ENCODE results near the gene COL8A1.

DNA sequence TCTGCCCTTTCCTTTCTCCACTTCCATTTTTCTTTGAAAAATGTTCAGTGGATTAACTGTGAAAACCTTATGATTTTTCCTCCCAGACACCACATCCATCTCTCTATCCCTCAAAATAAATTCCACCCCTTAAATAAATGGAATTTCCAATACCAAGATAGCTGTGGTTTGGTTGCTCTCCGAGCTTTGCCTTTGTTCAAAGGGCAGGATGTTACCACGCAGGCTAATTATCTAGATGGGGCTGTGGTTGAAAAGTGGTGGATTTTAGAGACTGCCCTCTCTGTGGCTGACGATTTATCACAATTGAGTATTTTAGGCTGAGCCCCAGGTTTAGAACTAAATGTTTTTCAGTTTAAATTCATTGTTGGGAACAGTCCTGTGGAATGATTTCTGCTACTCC, 142.4 kb downstream of the COL8A1 start:
- TF ChIP-seq, protein P1, sequence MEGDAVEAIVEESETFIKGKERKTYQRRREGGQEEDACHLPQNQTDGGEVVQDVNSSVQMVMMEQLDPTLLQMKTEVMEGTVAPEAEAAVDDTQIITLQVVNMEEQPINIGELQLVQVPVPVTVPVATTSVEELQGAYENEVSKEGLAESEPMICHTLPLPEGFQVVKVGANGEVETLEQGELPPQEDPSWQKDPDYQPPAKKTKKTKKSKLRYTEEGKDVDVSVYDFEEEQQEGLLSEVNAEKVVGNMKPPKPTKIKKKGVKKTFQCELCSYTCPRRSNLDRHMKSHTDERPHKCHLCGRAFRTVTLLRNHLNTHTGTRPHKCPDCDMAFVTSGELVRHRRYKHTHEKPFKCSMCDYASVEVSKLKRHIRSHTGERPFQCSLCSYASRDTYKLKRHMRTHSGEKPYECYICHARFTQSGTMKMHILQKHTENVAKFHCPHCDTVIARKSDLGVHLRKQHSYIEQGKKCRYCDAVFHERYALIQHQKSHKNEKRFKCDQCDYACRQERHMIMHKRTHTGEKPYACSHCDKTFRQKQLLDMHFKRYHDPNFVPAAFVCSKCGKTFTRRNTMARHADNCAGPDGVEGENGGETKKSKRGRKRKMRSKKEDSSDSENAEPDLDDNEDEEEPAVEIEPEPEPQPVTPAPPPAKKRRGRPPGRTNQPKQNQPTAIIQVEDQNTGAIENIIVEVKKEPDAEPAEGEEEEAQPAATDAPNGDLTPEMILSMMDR (IDR thresholded peaks at IDR 0.05): no peak
- TF ChIP-seq SMAD3 (CRISPR knock-in tag; IDR thresholded peaks at IDR 0.05; ENCODE audit: borderline replicate concordance) (no peak), SP1 (CRISPR knock-in tag; conservative IDR thresholded peaks at IDR 0.05) (no peak), KAT7 (CRISPR knock-in tag; IDR thresholded peaks at IDR 0.05; ENCODE audit: borderline replicate concordance) (no peak), TP53 (CRISPR knock-in tag; IDR thresholded peaks at IDR 0.05) (no peak), ZNF317 (CRISPR knock-in tag; IDR thresholded peaks at IDR 0.05; ENCODE audit: borderline replicate concordance, low read depth) (no peak), NFYB (CRISPR knock-in tag; conservative IDR thresholded peaks at IDR 0.05; ENCODE audit: low read depth) (no peak)
- TF ChIP-seq, protein P2, sequence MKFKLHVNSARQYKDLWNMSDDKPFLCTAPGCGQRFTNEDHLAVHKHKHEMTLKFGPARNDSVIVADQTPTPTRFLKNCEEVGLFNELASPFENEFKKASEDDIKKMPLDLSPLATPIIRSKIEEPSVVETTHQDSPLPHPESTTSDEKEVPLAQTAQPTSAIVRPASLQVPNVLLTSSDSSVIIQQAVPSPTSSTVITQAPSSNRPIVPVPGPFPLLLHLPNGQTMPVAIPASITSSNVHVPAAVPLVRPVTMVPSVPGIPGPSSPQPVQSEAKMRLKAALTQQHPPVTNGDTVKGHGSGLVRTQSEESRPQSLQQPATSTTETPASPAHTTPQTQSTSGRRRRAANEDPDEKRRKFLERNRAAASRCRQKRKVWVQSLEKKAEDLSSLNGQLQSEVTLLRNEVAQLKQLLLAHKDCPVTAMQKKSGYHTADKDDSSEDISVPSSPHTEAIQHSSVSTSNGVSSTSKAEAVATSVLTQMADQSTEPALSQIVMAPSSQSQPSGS (CRISPR knock-in tag; IDR thresholded peaks at IDR 0.05; ENCODE audit: borderline replicate concordance, low read depth): no peak
- TF ChIP-seq, protein P3, sequence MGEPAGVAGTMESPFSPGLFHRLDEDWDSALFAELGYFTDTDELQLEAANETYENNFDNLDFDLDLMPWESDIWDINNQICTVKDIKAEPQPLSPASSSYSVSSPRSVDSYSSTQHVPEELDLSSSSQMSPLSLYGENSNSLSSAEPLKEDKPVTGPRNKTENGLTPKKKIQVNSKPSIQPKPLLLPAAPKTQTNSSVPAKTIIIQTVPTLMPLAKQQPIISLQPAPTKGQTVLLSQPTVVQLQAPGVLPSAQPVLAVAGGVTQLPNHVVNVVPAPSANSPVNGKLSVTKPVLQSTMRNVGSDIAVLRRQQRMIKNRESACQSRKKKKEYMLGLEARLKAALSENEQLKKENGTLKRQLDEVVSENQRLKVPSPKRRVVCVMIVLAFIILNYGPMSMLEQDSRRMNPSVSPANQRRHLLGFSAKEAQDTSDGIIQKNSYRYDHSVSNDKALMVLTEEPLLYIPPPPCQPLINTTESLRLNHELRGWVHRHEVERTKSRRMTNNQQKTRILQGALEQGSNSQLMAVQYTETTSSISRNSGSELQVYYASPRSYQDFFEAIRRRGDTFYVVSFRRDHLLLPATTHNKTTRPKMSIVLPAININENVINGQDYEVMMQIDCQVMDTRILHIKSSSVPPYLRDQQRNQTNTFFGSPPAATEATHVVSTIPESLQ (CRISPR knock-in tag; IDR thresholded peaks at IDR 0.05): no peak
- TF ChIP-seq, protein P4, sequence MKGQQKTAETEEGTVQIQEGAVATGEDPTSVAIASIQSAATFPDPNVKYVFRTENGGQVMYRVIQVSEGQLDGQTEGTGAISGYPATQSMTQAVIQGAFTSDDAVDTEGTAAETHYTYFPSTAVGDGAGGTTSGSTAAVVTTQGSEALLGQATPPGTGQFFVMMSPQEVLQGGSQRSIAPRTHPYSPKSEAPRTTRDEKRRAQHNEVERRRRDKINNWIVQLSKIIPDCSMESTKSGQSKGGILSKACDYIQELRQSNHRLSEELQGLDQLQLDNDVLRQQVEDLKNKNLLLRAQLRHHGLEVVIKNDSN (CRISPR knock-in tag; IDR thresholded peaks at IDR 0.05): no peak
- TF ChIP-seq, protein P5, sequence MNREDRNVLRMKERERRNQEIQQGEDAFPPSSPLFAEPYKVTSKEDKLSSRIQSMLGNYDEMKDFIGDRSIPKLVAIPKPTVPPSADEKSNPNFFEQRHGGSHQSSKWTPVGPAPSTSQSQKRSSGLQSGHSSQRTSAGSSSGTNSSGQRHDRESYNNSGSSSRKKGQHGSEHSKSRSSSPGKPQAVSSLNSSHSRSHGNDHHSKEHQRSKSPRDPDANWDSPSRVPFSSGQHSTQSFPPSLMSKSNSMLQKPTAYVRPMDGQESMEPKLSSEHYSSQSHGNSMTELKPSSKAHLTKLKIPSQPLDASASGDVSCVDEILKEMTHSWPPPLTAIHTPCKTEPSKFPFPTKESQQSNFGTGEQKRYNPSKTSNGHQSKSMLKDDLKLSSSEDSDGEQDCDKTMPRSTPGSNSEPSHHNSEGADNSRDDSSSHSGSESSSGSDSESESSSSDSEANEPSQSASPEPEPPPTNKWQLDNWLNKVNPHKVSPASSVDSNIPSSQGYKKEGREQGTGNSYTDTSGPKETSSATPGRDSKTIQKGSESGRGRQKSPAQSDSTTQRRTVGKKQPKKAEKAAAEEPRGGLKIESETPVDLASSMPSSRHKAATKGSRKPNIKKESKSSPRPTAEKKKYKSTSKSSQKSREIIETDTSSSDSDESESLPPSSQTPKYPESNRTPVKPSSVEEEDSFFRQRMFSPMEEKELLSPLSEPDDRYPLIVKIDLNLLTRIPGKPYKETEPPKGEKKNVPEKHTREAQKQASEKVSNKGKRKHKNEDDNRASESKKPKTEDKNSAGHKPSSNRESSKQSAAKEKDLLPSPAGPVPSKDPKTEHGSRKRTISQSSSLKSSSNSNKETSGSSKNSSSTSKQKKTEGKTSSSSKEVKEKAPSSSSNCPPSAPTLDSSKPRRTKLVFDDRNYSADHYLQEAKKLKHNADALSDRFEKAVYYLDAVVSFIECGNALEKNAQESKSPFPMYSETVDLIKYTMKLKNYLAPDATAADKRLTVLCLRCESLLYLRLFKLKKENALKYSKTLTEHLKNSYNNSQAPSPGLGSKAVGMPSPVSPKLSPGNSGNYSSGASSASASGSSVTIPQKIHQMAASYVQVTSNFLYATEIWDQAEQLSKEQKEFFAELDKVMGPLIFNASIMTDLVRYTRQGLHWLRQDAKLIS (CRISPR knock-in tag; IDR thresholded peaks at IDR 0.05; ENCODE audit: borderline replicate concordance): no peak
- TF ChIP-seq, protein P6, sequence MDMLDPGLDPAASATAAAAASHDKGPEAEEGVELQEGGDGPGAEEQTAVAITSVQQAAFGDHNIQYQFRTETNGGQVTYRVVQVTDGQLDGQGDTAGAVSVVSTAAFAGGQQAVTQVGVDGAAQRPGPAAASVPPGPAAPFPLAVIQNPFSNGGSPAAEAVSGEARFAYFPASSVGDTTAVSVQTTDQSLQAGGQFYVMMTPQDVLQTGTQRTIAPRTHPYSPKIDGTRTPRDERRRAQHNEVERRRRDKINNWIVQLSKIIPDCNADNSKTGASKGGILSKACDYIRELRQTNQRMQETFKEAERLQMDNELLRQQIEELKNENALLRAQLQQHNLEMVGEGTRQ (CRISPR knock-in tag; IDR thresholded peaks at IDR 0.05): no peak
- TF ChIP-seq, protein P7, sequence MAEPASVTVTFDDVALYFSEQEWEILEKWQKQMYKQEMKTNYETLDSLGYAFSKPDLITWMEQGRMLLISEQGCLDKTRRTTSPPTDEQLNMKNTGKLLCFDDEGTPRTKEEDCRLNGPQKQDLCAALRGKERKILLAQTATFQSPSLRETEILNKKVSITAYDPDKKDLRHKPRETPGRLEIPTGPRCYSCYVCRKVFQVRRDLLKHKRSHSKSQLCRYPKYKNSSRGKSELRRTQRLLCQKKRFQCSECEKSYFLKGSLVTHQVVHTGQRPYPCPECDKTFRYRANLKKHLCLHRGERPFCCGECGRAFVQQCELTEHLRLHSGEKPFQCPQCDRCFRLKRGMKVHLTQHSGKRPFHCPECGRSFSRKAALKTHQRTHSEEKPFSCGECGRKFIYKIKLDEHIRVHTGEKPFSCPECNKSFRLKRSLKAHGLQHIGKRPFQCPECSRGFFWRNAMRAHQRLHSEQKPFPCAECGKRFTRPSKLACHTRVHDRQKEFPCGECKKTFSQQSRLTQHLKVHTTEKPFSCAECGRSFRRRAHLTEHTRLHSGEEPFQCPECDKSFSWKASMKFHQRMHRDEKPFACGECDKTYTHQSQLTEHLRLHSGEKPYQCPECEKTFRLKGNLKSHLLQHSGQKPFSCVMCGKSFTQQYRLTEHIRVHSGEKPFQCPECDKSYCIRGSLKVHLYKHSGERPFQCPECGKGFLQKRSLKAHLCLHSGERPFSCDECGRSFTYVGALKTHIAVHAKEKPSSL (CRISPR knock-in tag; conservative IDR thresholded peaks at IDR 0.05): no peak
- TF ChIP-seq, protein P8, sequence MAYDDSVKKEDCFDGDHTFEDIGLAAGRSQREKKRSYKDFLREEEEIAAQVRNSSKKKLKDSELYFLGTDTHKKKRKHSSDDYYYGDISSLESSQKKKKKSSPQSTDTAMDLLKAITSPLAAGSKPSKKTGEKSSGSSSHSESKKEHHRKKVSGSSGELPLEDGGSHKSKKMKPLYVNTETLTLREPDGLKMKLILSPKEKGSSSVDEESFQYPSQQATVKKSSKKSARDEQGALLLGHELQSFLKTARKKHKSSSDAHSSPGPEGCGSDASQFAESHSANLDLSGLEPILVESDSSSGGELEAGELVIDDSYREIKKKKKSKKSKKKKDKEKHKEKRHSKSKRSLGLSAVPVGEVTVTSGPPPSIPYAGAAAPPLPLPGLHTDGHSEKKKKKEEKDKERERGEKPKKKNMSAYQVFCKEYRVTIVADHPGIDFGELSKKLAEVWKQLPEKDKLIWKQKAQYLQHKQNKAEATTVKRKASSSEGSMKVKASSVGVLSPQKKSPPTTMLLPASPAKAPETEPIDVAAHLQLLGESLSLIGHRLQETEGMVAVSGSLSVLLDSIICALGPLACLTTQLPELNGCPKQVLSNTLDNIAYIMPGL (CRISPR knock-in tag; IDR thresholded peaks at IDR 0.05): no peak

All from WTC11 (cell line).